Esophagus squamous epithelium (tissue), 5 donors: ENCODE results near the gene EIF5AL1. TPM values are rescaled to one million over a fixed set of nuclear protein-coding genes. Genes with fewer than 3 reads are reported as not detected.

Source experiments
- DNase-seq: peaks from one replicate; lab custom pipeline; 2025; lab: John Stamatoyannopoulos, UW
- H3K27ac ChIP-seq, 4 donors: fragments of 200-600 bp; sonication (generic); one replicate each; pipeline ENCODE4 v1.5.1; 2016 to 2019; ENCODE audit warnings: mild to moderate bottlenecking in 1 of 4
- H3K27me3 ChIP-seq, 4 donors: fragments of 200-600 bp; sonication (generic); 1 replicate in 3 of 4; 2 replicates in 1 of 4; pipeline versions ENCODE4 v1.5.1 to v1.6.0; 2017 to 2021; ENCODE audit warnings: antibody characterized with exemption in 1 of 4
- H3K36me3 ChIP-seq, 3 donors: fragments of 200-600 bp; sonication (generic); one replicate each; pipeline ENCODE4 v1.5.1; 2016 to 2019
- H3K4me1 ChIP-seq, 3 donors: fragments of 200-600 bp; sonication (generic); one replicate each; pipeline ENCODE4 v1.5.1; 2017 to 2019
- H3K4me3 ChIP-seq, 4 donors: fragments of 200-600 bp; sonication (generic); 1 replicate in 3 of 4; 2 replicates in 1 of 4; pipeline ENCODE4 v1.5.1; 2016 to 2019; ENCODE audit warnings: mild to moderate bottlenecking in 2 of 4, moderate library complexity in 1 of 4
- H3K9me3 ChIP-seq, 3 donors: fragments of 200-600 bp; sonication (generic); one replicate each; pipeline ENCODE4 v1.5.1; 2016 to 2019
- CTCF ChIP-seq, 6 experiments: fragments of 450-650 bp in 4 of 6; fragments of 200-600 bp in 2 of 6; sonication (generic) in 2 of 6; IDR thresholded peaks; one replicate each; pipeline ENCODE4 v1.5.1; 2016 to 2019; ENCODE audit warnings: antibody characterized with exemption in 6 of 6, mild to moderate bottlenecking in 4 of 6, moderate library complexity in 4 of 6
- POLR2A ChIP-seq, 4 donors: fragments of 450-650 bp; IDR thresholded peaks; one replicate each; pipeline ENCODE4 v1.6.1; 2017; ENCODE audit warnings: antibody characterized with exemption in 4 of 4, mild to moderate bottlenecking in 4 of 4, moderate library complexity in 3 of 4
- WGBS, 2 donors: methylation state at CpG; one replicate each; pipeline ENCODE4 v1.1.5; 2018; 5-methylcytosine and 5-hydroxymethylcytosine counted together
- intact Hi-C: fragments of 100-400 bp; cut with DNase I; formaldehyde crosslinking; loops from one replicate; pipeline ENCODE4 v1.15.0; 2022
- total RNA-seq, 4 donors: library from RNA; depleted of rRNA; stranded (reverse); fragments of >200 nt; gene quantifications; one replicate each; pipeline ENCODE4 v1.1.0, GENCODE V29; 2016
- donor health status: DM: yes; HTN: yes; CAD: no.

Gene EIF5AL1
- total RNA-seq, 4 donors from 2014 or later = 0.32 to 0.70 (median 0.42) TPM

- intact Hi-C loops = no loop called here
- no peak for DNase-seq
- peaks cover 0 to under 1% (median 0%) of the 10 kb centered on the region in 4 donors for H3K27me3 ChIP-seq
- H3K9me3 ChIP-seq = no peaks in the 10 kb centered on the region
- no peak overlapping the region for H3K4me3 ChIP-seq
- H3K36me3 ChIP-seq = no peaks in the 10 kb centered on the region
- peak overlapping the region in 1 of 4 donors; percentile 75 for H3K27ac ChIP-seq
- 69 to 72% methylated on average over 3 to 4 of the region's 6 CpGs for WGBS, 2 donors
- TF ChIP-seq CTCF (IDR thresholded peaks at IDR 0.05) (peak in 2 of 6 experiments; percentile 6 to 13), POLR2A (IDR thresholded peaks at IDR 0.05) (no peak)
- peaks cover 0 to 35% (median 3%) of the 10 kb centered on the region in 3 donors for H3K4me1 ChIP-seq
Measured at GRCh38 chr10:79491143-79491835, 21.0 kb upstream of the EIF5AL1 start.

- Histone ChIP-seq H3K36me3 (no peaks in the 10 kb centered on the region), H3K9me3 (no peaks in the 10 kb centered on the region), H3K4me1 (peaks cover 0 to 32% (median 3%) of the 10 kb centered on the region in 3 donors), H3K27me3 (peaks cover 0 to 10% (median 0%) of the 10 kb centered on the region in 4 donors), H3K27ac (no peak overlapping the region), H3K4me3 (no peak overlapping the region)
- intact Hi-C loops = no loop called here
- TF ChIP-seq CTCF (IDR thresholded peaks at IDR 0.05) (no peak), POLR2A (IDR thresholded peaks at IDR 0.05) (no peak)
- no peak for DNase-seq
- WGBS, 2 donors = 89 to 100% methylated on average over 5 of the region's 6 CpGs
Measured at GRCh38 chr10:79492256-79492655, 20.1 kb upstream of the EIF5AL1 start.

GRCh38 chr10:79492839-79493238 is 19.5 kb upstream of the EIF5AL1 start:
- Histone ChIP-seq H3K27me3 (peaks cover 0 to 16% (median 0%) of the 10 kb centered on the region in 4 donors), H3K36me3 (no peaks in the 10 kb centered on the region), H3K9me3 (no peaks in the 10 kb centered on the region), H3K4me1 (peaks cover 0 to 26% (median 3%) of the 10 kb centered on the region in 3 donors), H3K27ac (no peak overlapping the region), H3K4me3 (no peak overlapping the region)
- TF ChIP-seq POLR2A (IDR thresholded peaks at IDR 0.05) (no peak), CTCF (IDR thresholded peaks at IDR 0.05) (no peak)
- WGBS, 2 donors = 100% methylated on average over 1 of the region's 3 CpGs; no CpG with 5 or more reads in 1 of the 2 donors
- no peak for DNase-seq
- intact Hi-C loops = no loop called here

GRCh38 chr10:79493806-79494205 is 18.5 kb upstream of the EIF5AL1 start:
- Histone ChIP-seq H3K9me3 (no peaks in the 10 kb centered on the region), H3K27ac (no peak overlapping the region), H3K4me3 (no peak overlapping the region), H3K4me1 (peaks cover 0 to 17% (median under 1%) of the 10 kb centered on the region in 3 donors), H3K36me3 (no peaks in the 10 kb centered on the region), H3K27me3 (peaks cover 0 to 24% (median 0%) of the 10 kb centered on the region in 4 donors)
- intact Hi-C loops = no loop called here
- 55 to 61% methylated on average over 1 of the region's 1 CpG for WGBS, 2 donors
- TF ChIP-seq CTCF (IDR thresholded peaks at IDR 0.05) = no peak
- TF ChIP-seq POLR2A (IDR thresholded peaks at IDR 0.05) = no peak
- no peak for DNase-seq
